Neural crest cell (in vitro differentiated cells): Measurements from ENCODE around the gene NAA38. TPM values are rescaled to one million over a fixed set of nuclear protein-coding genes. Genes with fewer than 3 reads are reported as not detected.
A peak's percentile ranks its signal among the peaks of the same experiment; 100 is the strongest.

Experiments
- DNase-seq: peaks from one replicate; pipeline ENCODE4 v3.0.0; 2021; ENCODE audit warnings: low read depth, mixed read lengths, low spot score
- H3K27ac Mint-ChIP-seq: one replicate; pipeline ENCODE4 v1.8.0; 2021; ENCODE audit warnings: mild to moderate bottlenecking, mixed read lengths; ENCODE audit not compliant: unreplicated experiment
- H3K27me3 Mint-ChIP-seq: 2 replicates; pipeline ENCODE4 v1.8.0; 2021; ENCODE audit warnings: low read depth, mild to moderate bottlenecking, mixed read lengths
- H3K36me3 Mint-ChIP-seq: 2 replicates; pipeline ENCODE4 v1.8.0; 2021; ENCODE audit warnings: low read depth, mild to moderate bottlenecking, mixed read lengths
- H3K4me1 Mint-ChIP-seq: 2 replicates; pipeline ENCODE4 v1.8.0; 2021; ENCODE audit warnings: mixed read lengths
- H3K4me3 Mint-ChIP-seq: one replicate; pipeline ENCODE4 v1.8.0; 2021; ENCODE audit warnings: mild to moderate bottlenecking, mixed read lengths
- H3K9me3 Mint-ChIP-seq: 2 replicates; pipeline ENCODE4 v1.8.0; 2021; ENCODE audit warnings: mixed read lengths
- total RNA-seq: library from RNA; stranded (reverse); gene quantifications from 2 replicates; pipeline ENCODE4 v1.2.1, GENCODE V29; 2021
- TF ChIP-seq, protein P1 (sequence below): fragments of 200-600 bp; sonication (generic); conservative IDR thresholded peaks from 2 replicates; pipeline ENCODE4 v1.5.0; 2021; ENCODE audit warnings: antibody characterized with exemption, mild to moderate bottlenecking

NAA38 gene
- total RNA-seq, 1 donor from 2014 or later = 83.4 TPM

DNA sequence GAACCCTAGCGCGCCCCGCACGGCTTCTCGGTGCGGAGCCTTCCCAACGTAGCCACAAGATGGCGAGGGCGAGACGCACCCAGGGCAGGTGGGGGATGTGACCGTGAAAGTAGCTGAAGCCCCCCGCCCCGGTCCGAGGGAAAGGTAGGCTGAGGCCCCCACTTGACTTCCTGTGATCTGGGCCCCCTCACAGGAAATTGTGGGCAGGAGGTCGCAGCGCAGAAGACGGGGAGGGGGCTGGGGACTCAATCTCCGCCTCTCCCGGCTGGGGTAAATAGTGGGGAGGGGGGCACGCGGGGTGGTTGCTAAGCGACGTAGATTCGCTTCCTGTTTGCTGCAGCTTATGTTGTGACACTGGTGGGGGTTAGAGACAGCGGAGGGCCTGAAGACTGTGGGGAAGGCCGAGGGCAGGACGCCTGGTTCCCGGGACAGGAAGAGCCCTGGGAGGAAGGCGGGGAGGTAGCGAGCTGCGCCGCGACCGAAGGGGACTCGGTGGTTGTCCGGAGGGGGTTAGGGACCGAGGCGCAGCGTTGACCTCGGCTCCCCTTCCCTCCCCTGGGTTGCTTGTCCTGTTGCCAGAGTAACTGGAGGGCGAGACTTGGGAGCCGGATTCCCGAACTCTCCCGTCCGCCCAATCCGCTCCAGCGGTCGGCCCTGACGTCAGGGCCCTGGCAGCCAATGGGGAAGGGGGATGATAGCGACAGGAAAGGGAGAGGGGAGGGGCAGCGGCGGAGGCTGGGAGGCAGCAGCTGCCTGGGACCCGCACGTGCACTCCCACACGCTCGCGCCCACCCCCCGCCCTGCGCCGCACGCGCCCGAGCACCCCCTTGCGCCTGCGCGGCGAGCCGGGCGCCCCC lies 22.2 kb downstream of the NAA38 start:
- no peaks in the 10 kb centered on the region for H3K9me3 Mint-ChIP-seq
- TF ChIP-seq, protein P1, sequence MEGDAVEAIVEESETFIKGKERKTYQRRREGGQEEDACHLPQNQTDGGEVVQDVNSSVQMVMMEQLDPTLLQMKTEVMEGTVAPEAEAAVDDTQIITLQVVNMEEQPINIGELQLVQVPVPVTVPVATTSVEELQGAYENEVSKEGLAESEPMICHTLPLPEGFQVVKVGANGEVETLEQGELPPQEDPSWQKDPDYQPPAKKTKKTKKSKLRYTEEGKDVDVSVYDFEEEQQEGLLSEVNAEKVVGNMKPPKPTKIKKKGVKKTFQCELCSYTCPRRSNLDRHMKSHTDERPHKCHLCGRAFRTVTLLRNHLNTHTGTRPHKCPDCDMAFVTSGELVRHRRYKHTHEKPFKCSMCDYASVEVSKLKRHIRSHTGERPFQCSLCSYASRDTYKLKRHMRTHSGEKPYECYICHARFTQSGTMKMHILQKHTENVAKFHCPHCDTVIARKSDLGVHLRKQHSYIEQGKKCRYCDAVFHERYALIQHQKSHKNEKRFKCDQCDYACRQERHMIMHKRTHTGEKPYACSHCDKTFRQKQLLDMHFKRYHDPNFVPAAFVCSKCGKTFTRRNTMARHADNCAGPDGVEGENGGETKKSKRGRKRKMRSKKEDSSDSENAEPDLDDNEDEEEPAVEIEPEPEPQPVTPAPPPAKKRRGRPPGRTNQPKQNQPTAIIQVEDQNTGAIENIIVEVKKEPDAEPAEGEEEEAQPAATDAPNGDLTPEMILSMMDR = peak; percentile 76
- H3K36me3 Mint-ChIP-seq = peaks cover 3% of the 10 kb centered on the region
- peaks cover 35% of the 10 kb centered on the region for H3K27me3 Mint-ChIP-seq
- peaks cover 55% of the 10 kb centered on the region for H3K4me1 Mint-ChIP-seq
- H3K27ac Mint-ChIP-seq = peak overlapping the region; percentile 100
- peak overlapping the region; percentile 99 for H3K4me3 Mint-ChIP-seq
- DNase-seq = peak; percentile 81

DNA sequence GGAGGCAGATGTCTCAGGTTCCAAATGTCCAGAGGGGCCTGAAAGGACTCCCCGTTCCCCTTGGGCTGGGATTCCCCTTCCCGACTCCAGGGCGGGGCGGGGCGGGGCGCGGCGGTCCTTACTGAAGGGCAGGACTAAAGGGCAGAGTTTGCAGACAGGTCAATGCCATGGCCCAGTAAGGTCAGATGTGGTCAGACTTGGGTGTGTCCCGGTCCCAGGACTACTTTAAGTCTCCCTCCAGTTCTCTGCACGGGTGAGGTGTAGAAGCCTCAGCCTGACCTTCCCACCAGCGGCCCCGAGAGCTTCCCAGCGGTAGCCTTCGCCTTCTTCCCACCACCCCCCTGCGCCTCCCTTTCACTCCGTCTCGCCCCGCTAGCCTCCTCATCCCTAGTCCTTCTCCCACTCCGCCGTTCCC lies 22.8 kb downstream of the NAA38 start:
- Mint-ChIP-seq H3K9me3 (no peaks in the 10 kb centered on the region), H3K27me3 (peaks cover 37% of the 10 kb centered on the region), H3K4me3 (peak overlapping the region; percentile 99), H3K4me1 (peaks cover 48% of the 10 kb centered on the region), H3K36me3 (peaks cover 3% of the 10 kb centered on the region), H3K27ac (peak overlapping the region; percentile 100)
- TF ChIP-seq, protein P1 = no peak
- DNase-seq = no peak

DNA sequence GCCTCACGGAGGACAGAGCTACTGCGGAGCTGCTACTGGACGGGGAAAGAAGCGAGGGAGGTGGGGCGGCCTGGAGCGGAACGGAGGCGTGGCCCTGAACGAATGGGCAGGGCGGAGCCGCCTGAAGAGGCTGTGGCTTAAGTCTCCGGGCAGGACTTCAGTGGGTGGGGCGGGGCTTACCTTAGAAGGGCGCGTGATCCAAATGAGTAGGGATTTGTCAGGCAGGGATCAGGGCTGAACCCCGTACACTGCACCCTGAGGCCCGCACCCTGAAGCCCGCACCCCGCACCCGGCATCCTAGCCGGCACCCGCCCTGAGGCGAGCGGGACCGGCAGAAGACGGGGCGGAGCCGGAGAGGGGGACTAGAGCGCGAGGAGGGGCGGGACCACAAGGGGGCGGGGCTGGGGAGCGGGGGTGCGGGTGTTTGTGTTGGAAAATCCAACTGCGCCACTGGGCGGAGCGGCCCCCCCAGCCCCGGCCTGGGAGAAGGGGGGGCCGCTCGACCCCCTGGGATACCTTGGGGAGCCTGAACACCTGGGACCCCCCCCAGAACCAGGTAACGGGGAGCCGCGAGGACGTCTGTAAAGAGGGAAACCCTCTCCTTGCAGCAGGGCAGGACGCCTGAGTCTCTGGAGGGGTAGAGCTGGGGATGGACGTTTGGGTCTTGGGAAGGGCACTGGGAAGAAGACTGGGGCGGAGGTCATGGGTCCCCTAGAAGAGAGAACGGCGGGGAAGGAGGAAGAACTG lies 23.4 kb downstream of the NAA38 start, which contains the start of gene KDM6B:
Gene KDM6B, plus strand, starts transcription at position 423 of the 747 bp plus-strand sequence. CDS start 11,338 bp downstream, outside the sequence.
- Mint-ChIP-seq H3K27me3 (peaks cover 41% of the 10 kb centered on the region), H3K4me3 (peak within 1 kb of the TSS; percentile 99), H3K27ac (peak within 1 kb of the TSS; percentile 100), H3K36me3 (peaks cover 3% of the 10 kb centered on the region), H3K4me1 (peaks cover 43% of the 10 kb centered on the region), H3K9me3 (no peaks in the 10 kb centered on the region)
- TF ChIP-seq, protein P1 = no peak
- DNase-seq = peak; percentile 81

DNA sequence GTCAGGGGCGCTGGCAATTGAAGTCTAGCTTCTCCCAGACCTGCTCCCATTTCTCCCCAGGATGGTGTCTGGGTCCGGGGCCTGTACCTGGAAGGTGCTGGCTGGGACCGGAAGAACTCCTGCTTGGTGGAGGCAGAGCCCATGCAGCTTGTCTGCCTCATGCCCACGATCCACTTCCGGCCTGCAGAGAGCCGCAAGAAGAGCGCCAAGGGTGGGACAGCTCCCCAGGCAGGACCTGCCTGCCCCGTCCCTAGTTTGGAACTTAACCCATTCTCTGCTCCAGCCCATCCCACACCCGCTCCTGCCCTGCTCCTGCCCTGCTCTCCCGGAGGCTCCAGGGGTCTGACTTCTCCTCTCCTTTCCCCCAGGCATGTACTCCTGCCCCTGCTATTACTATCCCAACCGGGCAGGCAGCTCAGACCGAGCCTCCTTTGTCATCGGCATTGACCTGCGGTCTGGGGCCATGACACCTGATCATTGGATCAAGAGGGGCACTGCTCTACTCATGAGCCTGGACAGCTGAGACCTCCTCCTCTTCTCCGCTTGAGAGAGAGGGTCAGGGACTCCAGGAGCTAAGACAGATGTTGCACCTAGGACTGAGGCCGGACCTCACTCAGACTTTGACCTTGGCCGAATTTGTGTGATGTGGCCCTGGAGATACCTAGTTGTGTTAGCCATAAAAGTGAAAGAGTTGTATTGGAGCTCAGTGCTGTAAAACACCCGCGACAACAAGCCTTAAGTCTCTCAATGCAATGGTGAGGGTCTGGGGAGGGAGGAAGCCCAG lies 24.2 kb downstream of the NAA38 start:
- no peaks in the 10 kb centered on the region for H3K9me3 Mint-ChIP-seq
- no peaks in the 10 kb centered on the region for H3K36me3 Mint-ChIP-seq
- peaks cover 36% of the 10 kb centered on the region for H3K4me1 Mint-ChIP-seq
- TF ChIP-seq, protein P1 = no peak
- peak overlapping the region; percentile 55 for H3K27ac Mint-ChIP-seq
- DNase-seq = no peak
- peak overlapping the region; percentile 94 for H3K4me3 Mint-ChIP-seq
- H3K27me3 Mint-ChIP-seq = peaks cover 36% of the 10 kb centered on the region

DNA sequence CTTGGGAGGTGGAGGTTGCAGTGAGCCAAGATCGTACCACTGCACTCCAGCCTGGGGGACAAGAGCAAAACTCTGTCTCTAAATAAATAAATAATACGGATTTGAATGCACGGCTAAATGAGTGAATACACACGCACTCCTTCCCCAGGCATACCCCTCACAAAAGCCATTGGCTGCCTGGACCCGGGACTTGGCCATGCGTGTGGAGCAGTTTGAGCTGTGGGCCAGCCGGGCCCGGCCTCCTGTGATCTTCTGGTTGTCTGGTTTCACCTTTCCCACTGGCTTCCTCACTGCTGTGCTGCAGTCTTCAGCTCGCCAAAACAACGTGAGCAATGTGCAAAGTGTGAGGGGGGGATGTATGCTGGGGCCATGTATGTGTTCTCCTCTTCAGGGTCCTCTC lies 24.9 kb downstream of the NAA38 start:
- H3K9me3 Mint-ChIP-seq = no peaks in the 10 kb centered on the region
- TF ChIP-seq, protein P1 = no peak
- peaks cover 31% of the 10 kb centered on the region for H3K4me1 Mint-ChIP-seq
- peaks cover 42% of the 10 kb centered on the region for H3K27me3 Mint-ChIP-seq
- H3K36me3 Mint-ChIP-seq = no peaks in the 10 kb centered on the region
- peak overlapping the region; percentile 19 for H3K4me3 Mint-ChIP-seq
- H3K27ac Mint-ChIP-seq = no peak overlapping the region
- DNase-seq = no peak
